IMR-90 (cell line): ENCODE measurements around the gene NMT1. TPM values are rescaled to one million over a fixed set of nuclear protein-coding genes. Genes with fewer than 3 reads are reported as not detected.
A peak's percentile ranks its signal among the peaks of the same experiment; 100 is the strongest.

Experiments used
- ATAC-seq: fragments of 200-7000 bp; cut with Tn5 transposase; 2 replicates; pipeline ENCODE4 v1.9.1; 2020; ENCODE audit warnings: low read depth, mild to moderate bottlenecking, moderate library complexity
- BruUV-seq: library from RNA; stranded (reverse); fragments of 400-500 nt; replicated peaks from 2 replicates; lab custom pipeline; 2021; lab: Mats Ljungman, UMichigan
- CTCF ChIA-PET: fragments of 300-600 bp; formaldehyde crosslinking; extraction: SDS; loops from one replicate; lab custom pipeline; 2021; ENCODE audit warnings: antibody characterized with exemption; lab: Yijun Ruan, JAX
- POLR2A ChIA-PET: fragments of 300-600 bp; sonication (Branson Sonifier 250); formaldehyde crosslinking; loops from one replicate; lab custom pipeline; 2022; ENCODE audit warnings: antibody characterized with exemption; ENCODE audit not compliant: unreplicated experiment; lab: Charles Lee
- DNase-seq: peaks from one replicate; pipeline ENCODE4 v3.0.0; 2013
- H2AFZ ChIP-seq: replicated peaks from 2 replicates; pipeline ENCODE3; 2013; ENCODE audit warnings: low read length, mild to moderate bottlenecking; ENCODE audit not compliant: poor library complexity
- H2AK5ac ChIP-seq: 2 replicates; pipeline ENCODE4 v1.6.1; 2013; ENCODE audit warnings: low read depth, low read length, inconsistent platforms
- H2AK9ac ChIP-seq: replicated peaks from 2 replicates; pipeline ENCODE3; 2013; ENCODE audit warnings: mild to moderate bottlenecking, low read depth, low read length, moderate library complexity; ENCODE audit not compliant: poor library complexity
- H2BK120ac ChIP-seq: 2 replicates; pipeline ENCODE4 v1.6.1; 2013; ENCODE audit warnings: low read depth, low read length, inconsistent platforms
- H2BK15ac ChIP-seq: 3 replicates; pipeline ENCODE4 v1.6.1; 2013; ENCODE audit warnings: low read depth, low read length, inconsistent platforms
- H2BK20ac ChIP-seq: 2 replicates; pipeline ENCODE4 v1.6.1; 2013; ENCODE audit warnings: low read depth, mild to moderate bottlenecking, inconsistent platforms, low read length, moderate library complexity
- H2BK5ac ChIP-seq: 2 replicates; pipeline ENCODE4 v1.6.1; 2013; ENCODE audit warnings: mild to moderate bottlenecking, low read depth, low read length, inconsistent platforms; ENCODE audit not compliant: poor library complexity, severe bottlenecking
- H3K14ac ChIP-seq: replicated peaks from 2 replicates; pipeline ENCODE4 v1.6.1; 2013; ENCODE audit warnings: low read depth, low read length, inconsistent platforms
- H3K18ac ChIP-seq: 2 replicates; pipeline ENCODE4 v1.6.1; 2013; ENCODE audit warnings: low read depth, low read length, control low read depth
- H3K23ac ChIP-seq: 2 replicates; pipeline ENCODE4 v1.6.1; 2013; ENCODE audit warnings: low read depth, low read length, inconsistent platforms
- H3K27ac ChIP-seq: 2 replicates; pipeline ENCODE4 v1.5.1; 2013; ENCODE audit warnings: mild to moderate bottlenecking, control low read depth, low read length; ENCODE audit not compliant: insufficient read depth
- H3K27me3 ChIP-seq: 2 replicates; pipeline ENCODE4 v1.6.1; 2013; ENCODE audit warnings: low read length; ENCODE audit not compliant: control insufficient read depth, insufficient read depth
- H3K36me3 ChIP-seq: 2 replicates; pipeline ENCODE4 v1.6.1; 2013; ENCODE audit warnings: low read length, mixed read lengths; ENCODE audit not compliant: control insufficient read depth, insufficient read depth
- H3K4ac ChIP-seq: 2 replicates; pipeline ENCODE4 v1.6.1; 2013; ENCODE audit warnings: low read depth, low read length, inconsistent platforms
- H3K4me1 ChIP-seq: 2 replicates; pipeline ENCODE4 v1.6.1; 2013; ENCODE audit warnings: low read length, mixed read lengths; ENCODE audit not compliant: control insufficient read depth, insufficient read depth
- H3K4me2 ChIP-seq: 2 replicates; pipeline ENCODE4 v1.6.1; 2013; ENCODE audit warnings: low read depth, mild to moderate bottlenecking, control low read depth, low read length, moderate library complexity
- H3K4me3 ChIP-seq: 2 replicates; pipeline ENCODE4 v1.5.1; 2013; ENCODE audit warnings: low read depth, mild to moderate bottlenecking, control low read depth, low read length, moderate library complexity; ENCODE audit not compliant: insufficient read depth
- H3K56ac ChIP-seq: 2 replicates; pipeline ENCODE4 v1.6.1; 2013; ENCODE audit warnings: low read length, inconsistent platforms; ENCODE audit not compliant: insufficient read depth; ENCODE audit errors: extremely low read depth
- H3K79me1 ChIP-seq, 2 experiments: 2 replicates each; pipeline ENCODE4 v1.6.1; 2013; ENCODE audit warnings: low read length in 2 of 2, inconsistent platforms in 1 of 2, low read depth in 1 of 2
- H3K9ac ChIP-seq: 2 replicates; pipeline ENCODE4 v1.6.1; 2013; ENCODE audit warnings: low read depth, low read length, control low read depth
- H3K9me1 ChIP-seq: 2 replicates; pipeline ENCODE4 v1.6.1; 2013; ENCODE audit warnings: low read length, inconsistent platforms; ENCODE audit not compliant: insufficient read depth
- H3K9me3 ChIP-seq: 2 replicates; pipeline ENCODE4 v1.6.1; 2013; ENCODE audit warnings: low read length; ENCODE audit not compliant: control insufficient read depth, insufficient read depth
- H4K20me1 ChIP-seq: 2 replicates; pipeline ENCODE4 v1.6.1; 2013; ENCODE audit warnings: low read length, inconsistent platforms; ENCODE audit not compliant: insufficient read depth
- H4K5ac ChIP-seq: 2 replicates; pipeline ENCODE4 v1.6.1; 2013; ENCODE audit warnings: mild to moderate bottlenecking, low read depth, low read length, control low read depth
- H4K8ac ChIP-seq, 2 experiments: 2 replicates each; pipeline ENCODE4 v1.6.1; 2013; ENCODE audit warnings: low read depth in 2 of 2, low read length in 2 of 2, control low read depth in 1 of 2, inconsistent platforms in 1 of 2
- H4K91ac ChIP-seq: 2 replicates; pipeline ENCODE4 v1.6.1; 2013; ENCODE audit warnings: low read depth, low read length, inconsistent platforms; ENCODE audit not compliant: insufficient read depth
- CEBPB ChIP-seq: IDR thresholded peaks from 2 replicates; pipeline ENCODE4 v1.6.1; 2012; ENCODE audit warnings: low read depth, low read length, improper control_type of control experiment
- CHD1 ChIP-seq: IDR thresholded peaks from 2 replicates; pipeline ENCODE4 v1.6.1; 2012; ENCODE audit warnings: low read depth, low read length, improper control_type of control experiment
- CTCF ChIP-seq: conservative IDR thresholded peaks from 2 replicates; pipeline ENCODE4 v1.5.1; 2012; ENCODE audit warnings: mild to moderate bottlenecking, low read depth, low read length, improper control_type of control experiment
- MAFK ChIP-seq: IDR thresholded peaks from 2 replicates; pipeline ENCODE4 v1.6.1; 2012; ENCODE audit warnings: low read depth, low read length, improper control_type of control experiment
- MAZ ChIP-seq: IDR thresholded peaks from 2 replicates; pipeline ENCODE4 v1.6.1; 2012; ENCODE audit warnings: low read depth, mild to moderate bottlenecking, low read length, improper control_type of control experiment, moderate library complexity, borderline replicate concordance
- MXI1 ChIP-seq: IDR thresholded peaks from 2 replicates; pipeline ENCODE4 v1.6.1; 2012; ENCODE audit warnings: low read depth, mild to moderate bottlenecking, low read length, moderate library complexity, borderline replicate concordance
- NFE2L2 ChIP-seq: fragments of 150-350 bp; IDR thresholded peaks from 2 replicates; pipeline ENCODE4 v1.6.1; 2016; ENCODE audit warnings: low read depth, mild to moderate bottlenecking, low read length
- POLR2A ChIP-seq: IDR thresholded peaks from 2 replicates; pipeline ENCODE4 v1.6.1; 2012; ENCODE audit warnings: mild to moderate bottlenecking, low read depth, low read length
- RAD21 ChIP-seq: IDR thresholded peaks from 2 replicates; pipeline ENCODE4 v1.6.1; 2012; ENCODE audit warnings: low read length, improper control_type of control experiment
- RCOR1 ChIP-seq: IDR thresholded peaks from 2 replicates; pipeline ENCODE4 v1.6.1; 2012; ENCODE audit warnings: mild to moderate bottlenecking, low read length, improper control_type of control experiment; ENCODE audit not compliant: insufficient replicate concordance
- SMC3 ChIP-seq: fragments of 150-350 bp; IDR thresholded peaks from 2 replicates; pipeline ENCODE4 v1.6.1; 2016; ENCODE audit warnings: low read depth, mild to moderate bottlenecking, antibody characterized with exemption, low read length, moderate library complexity
- USF2 ChIP-seq: fragments of 150-350 bp; IDR thresholded peaks from 2 replicates; pipeline ENCODE4 v1.6.1; 2017; ENCODE audit warnings: mild to moderate bottlenecking, antibody characterized with exemption, low read length, low read depth
- WGBS, 2 experiments: methylation state at CpG; one replicate each; pipeline versions ENCODE4 v1.1.5 to v1.1.7; 2013; ENCODE audit warnings: missing lambda C conversion rate in 2 of 2; ENCODE audit not compliant: insufficient read length in 1 of 2; ENCODE audit errors: extremely low coverage in 2 of 2; 5-methylcytosine and 5-hydroxymethylcytosine counted together
- dilution Hi-C: fragments of 300-500 bp; cut with HindIII; formaldehyde crosslinking; loops from one replicate; pipeline ENCODE4 v1.14.3; 2018; ENCODE audit warnings: low sequenced_read_pairs; ENCODE audit not compliant: unreplicated experiment
- in situ Hi-C: fragments of 300-500 bp; cut with MboI; formaldehyde crosslinking; loops from 3 replicates; pipeline ENCODE4 v1.14.3; 2019; ENCODE audit warnings: low sequenced_read_pairs, inconsistent platforms, mixed read lengths
- intact Hi-C: fragments of 100-400 bp; cut with micrococcal nuclease; formaldehyde crosslinking; loops from 2 replicates; pipeline ENCODE4 v1.10.0; 2022
- polyA plus RNA-seq, 3 experiments: library from polyadenylated mRNA; depleted of rRNA; stranded (reverse); fragments of >200 nt; gene quantifications; 2 replicates each; pipeline ENCODE4 v1.2.3, GENCODE V29; 2012; ENCODE audit warnings: low replicate concordance in 1 of 3
- total RNA-seq: library from RNA; depleted of rRNA; stranded (reverse); fragments of >200 nt; gene quantifications from 2 replicates; pipeline ENCODE4 v1.2.3, GENCODE V29; 2012

Gene NMT1
- total and polyA plus RNA-seq, 2 of the 4 experiments (the other 2 are of a cell fraction): 38.0 to 60.6 TPM

GRCh38 chr17:45146166-45146565, 85.0 kb downstream of the NMT1 start:
- intact Hi-C loops: no loop called here
- WGBS, 2 experiments: 97% methylated on average over 9 of the region's 10 CpGs; no CpG with 5 or more reads in 1 of the 2 experiments
- Histone ChIP-seq H2BK20ac (peak overlapping the region; percentile 26; the same call in 1 of the 2 replicates), H2AFZ (no peak overlapping the region), H4K8ac (peak overlapping the region; percentile 77 to 96; a peak in 3 of 4 replicates), H3K9me3 (no peaks in the 10 kb centered on the region), H4K91ac (peak overlapping the region; percentile 74), H3K14ac (peak overlapping the region; percentile 66), H2BK15ac (0 out of 3 replicates have a peak overlapping the region, but pooled peaks have one; percentile 52), H4K20me1 (peaks cover 28% of the 10 kb centered on the region), H2BK120ac (peak overlapping the region; percentile 65; the same call in 1 of the 2 replicates), H3K9ac (no peak overlapping the region), H3K18ac (peak overlapping the region; percentile 26; the same call in 1 of the 2 replicates), H3K4me1 (peaks cover 14% of the 10 kb centered on the region), H3K4me2 (no peak overlapping the region), H3K56ac (no peak overlapping the region; the same call in 1 of the 2 replicates), H2BK5ac (peak overlapping the region; percentile 93), H3K4me3 (no peak overlapping the region), H2AK9ac (peak overlapping the region; percentile 81), H4K5ac (peak overlapping the region; percentile 96), H3K4ac (peak overlapping the region; percentile 99), H3K79me1 (peaks cover under 1 to 38% of the 10 kb centered on the region in 2 experiments; a peak in 2 of 4 replicates), H2AK5ac (peak overlapping the region; percentile 61), H3K36me3 (0 out of 2 replicates have a peak, but pooled peaks cover 2% of the 10 kb centered on the region), H3K9me1 (peaks cover 14% of the 10 kb centered on the region), H3K27ac (peak overlapping the region; percentile 10; the same call in 1 of the 2 replicates), H3K23ac (no peak overlapping the region; the same call in 1 of the 2 replicates), H3K27me3 (no peaks in the 10 kb centered on the region)
- POLR2A ChIA-PET: no interaction called here
- in situ Hi-C loops: no loop called here
- no TSS peak for BruUV-seq
- CTCF ChIA-PET: interaction anchor here (0.6 to 2.1 kb wide), 3 partner anchors 11 to 69 kb away, joined by 4 to 10 read pairs (median 5); partner anchors contain the start of gene ACBD4
- DNase-seq (no peak), ATAC-seq (no peak)
- dilution Hi-C loops: no loop called here
- no peak for TF ChIP-seq RAD21
- TF ChIP-seq MAZ: no peak
- TF ChIP-seq POLR2A: no peak
- no peak for TF ChIP-seq SMC3
- TF ChIP-seq NFE2L2: no peak
- TF ChIP-seq MXI1: no peak
- TF ChIP-seq MAFK: no peak
- no peak for TF ChIP-seq CHD1
- TF ChIP-seq RCOR1: no peak
- TF ChIP-seq USF2: no peak
- no peak for TF ChIP-seq CTCF
- TF ChIP-seq CEBPB: no peak
